Vagina (tissue), 2 donors: Measurements from ENCODE around the gene PDLIM4. TPM values are rescaled to one million over a fixed set of nuclear protein-coding genes. Genes with fewer than 3 reads are reported as not detected.

ENCODE experiments used
- DNase-seq, 2 donors: peaks; one replicate each; pipeline ENCODE4 v3.0.0-alpha.2; 2017; ENCODE audit errors: extremely low spot score in 2 of 2
- H3K27ac ChIP-seq: fragments of 200-600 bp; sonication (generic); one replicate; pipeline ENCODE4 v1.5.1; 2019
- H3K27me3 ChIP-seq: fragments of 200-600 bp; sonication (generic); one replicate; pipeline ENCODE4 v1.5.1; 2019
- H3K36me3 ChIP-seq, 2 donors: fragments of 200-600 bp; sonication (generic); one replicate each; pipeline ENCODE4 v1.5.1; 2017 to 2019
- H3K4me1 ChIP-seq: fragments of 200-600 bp; sonication (generic); one replicate; pipeline ENCODE4 v1.5.1; 2019
- H3K4me3 ChIP-seq, 2 donors: fragments of 200-600 bp; sonication (generic); 1 replicate in 1 of 2; 2 replicates in 1 of 2; pipeline ENCODE4 v1.5.1; 2016 to 2019
- H3K9me3 ChIP-seq: fragments of 200-600 bp; sonication (generic); one replicate; pipeline ENCODE4 v1.5.1; 2019
- CTCF ChIP-seq, 3 experiments: fragments of 450-650 bp in 2 of 3; fragments of 200-600 bp in 1 of 3; sonication (generic) in 1 of 3; IDR thresholded peaks; one replicate each; pipeline ENCODE4 v1.5.1; 2017 to 2019; ENCODE audit warnings: antibody characterized with exemption in 3 of 3, mild to moderate bottlenecking in 2 of 3, moderate library complexity in 2 of 3
- POLR2A ChIP-seq, 2 donors: fragments of 450-650 bp; IDR thresholded peaks; one replicate each; pipeline ENCODE4 v1.6.1; 2017; ENCODE audit warnings: antibody characterized with exemption in 2 of 2, mild to moderate bottlenecking in 2 of 2, moderate library complexity in 2 of 2
- POLR2AphosphoS5 ChIP-seq, 2 donors: sonication (generic); formaldehyde crosslinking; IDR thresholded peaks; one replicate each; pipeline ENCODE4 v1.9.0; 2017; ENCODE audit warnings: antibody characterized with exemption in 2 of 2, mild to moderate bottlenecking in 2 of 2, low read depth in 1 of 2; ENCODE audit not compliant: insufficient read depth in 1 of 2
- intact Hi-C: fragments of 100-400 bp; cut with DNase I; formaldehyde crosslinking; loops from one replicate; pipeline ENCODE4 v1.15.1; 2023
- total RNA-seq: library from RNA; depleted of rRNA; stranded (reverse); fragments of >200 nt; gene quantifications from one replicate; pipeline ENCODE4 v1.2.3, GENCODE V29; 2016

The PDLIM4 gene
- total RNA-seq, 1 donor from 2014 or later, result 76.4 TPM

DNA sequence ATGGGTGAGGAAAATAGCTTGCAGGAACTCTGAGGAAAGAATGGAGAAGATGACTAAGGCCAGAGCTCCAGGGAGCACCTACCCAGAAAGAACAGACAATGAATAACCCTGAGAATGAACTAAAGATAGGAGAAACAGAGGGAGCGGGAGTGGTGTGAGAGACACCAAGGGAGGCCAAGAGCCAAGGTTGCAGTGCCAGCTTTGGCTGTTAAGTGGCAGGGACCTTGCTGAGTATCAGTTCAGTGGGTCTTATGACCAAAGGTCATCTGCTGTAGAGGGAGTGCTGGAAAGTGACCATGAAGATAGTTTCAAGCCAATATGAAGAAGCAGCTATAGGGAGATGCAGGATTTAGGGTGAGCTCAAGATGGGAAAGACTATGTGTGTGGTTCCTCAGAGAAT, 46.6 kb upstream of the PDLIM4 start:
- H3K36me3 ChIP-seq, result peaks cover 0 to 46% of the 10 kb centered on the region in 2 donors
- no peaks in the 10 kb centered on the region for H3K9me3 ChIP-seq
- H3K4me1 ChIP-seq, result peaks cover 21% of the 10 kb centered on the region
- no peak overlapping the region for H3K27ac ChIP-seq
- TF ChIP-seq POLR2AphosphoS5 (IDR thresholded peaks at IDR 0.05; ENCODE audit: insufficient read depth in 1 of 2, low read depth in 1 of 2) (no peak), POLR2A (IDR thresholded peaks at IDR 0.05) (no peak), CTCF (IDR thresholded peaks at IDR 0.05) (no peak)
- DNase-seq, result no peak
- intact Hi-C loops, result no loop called here
- no peak overlapping the region for H3K4me3 ChIP-seq
- H3K27me3 ChIP-seq, result no peaks in the 10 kb centered on the region

- Histone ChIP-seq H3K27me3 (no peaks in the 10 kb centered on the region), H3K27ac (no peak overlapping the region), H3K4me1 (peaks cover 22% of the 10 kb centered on the region), H3K36me3 (peaks cover 0 to 46% of the 10 kb centered on the region in 2 donors), H3K9me3 (no peaks in the 10 kb centered on the region), H3K4me3 (no peak overlapping the region)
- no peak for TF ChIP-seq POLR2A (IDR thresholded peaks at IDR 0.05)
- TF ChIP-seq POLR2AphosphoS5 (IDR thresholded peaks at IDR 0.05; ENCODE audit: insufficient read depth in 1 of 2, low read depth in 1 of 2), result no peak
- TF ChIP-seq CTCF (IDR thresholded peaks at IDR 0.05), result no peak
- DNase-seq, result no peak
- intact Hi-C loops, result no loop called here
Measured at GRCh38 chr5:132211787-132212186, 45.7 kb upstream of the PDLIM4 start.

GRCh38 chr5:132213666-132214065, 43.8 kb upstream of the PDLIM4 start:
- no peak for DNase-seq
- Histone ChIP-seq H3K27ac (peak overlapping the region; percentile 93), H3K4me1 (peaks cover 22% of the 10 kb centered on the region), H3K27me3 (no peaks in the 10 kb centered on the region), H3K9me3 (no peaks in the 10 kb centered on the region), H3K36me3 (peaks cover 0 to 39% of the 10 kb centered on the region in 2 donors), H3K4me3 (no peak overlapping the region)
- intact Hi-C loops, result no loop called here
- no peak for TF ChIP-seq POLR2A (IDR thresholded peaks at IDR 0.05)
- TF ChIP-seq CTCF (IDR thresholded peaks at IDR 0.05), result no peak
- no peak for TF ChIP-seq POLR2AphosphoS5 (IDR thresholded peaks at IDR 0.05; ENCODE audit: insufficient read depth in 1 of 2, low read depth in 1 of 2)

DNA sequence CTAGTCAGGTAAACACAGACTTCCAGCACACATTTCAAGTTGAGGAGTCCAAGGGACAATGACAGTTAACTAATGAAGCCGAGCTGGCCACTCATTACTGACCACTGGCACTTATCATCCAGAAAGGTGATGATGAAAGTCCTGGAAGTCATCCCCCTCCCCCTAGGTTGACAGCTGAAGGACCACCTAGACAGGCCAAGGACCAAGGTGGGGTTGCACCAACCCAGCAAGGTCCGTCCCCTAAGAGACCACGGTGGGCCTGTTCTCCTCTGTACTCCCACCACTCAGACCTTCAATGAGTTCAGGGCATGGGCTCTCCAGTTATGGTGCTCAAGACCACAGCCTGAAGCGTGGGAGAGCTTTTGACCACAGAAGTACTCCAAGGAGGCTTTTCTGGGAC, 43.0 kb upstream of the PDLIM4 start:
- intact Hi-C loops, result no loop called here
- no peak for TF ChIP-seq POLR2A (IDR thresholded peaks at IDR 0.05)
- no peak for TF ChIP-seq POLR2AphosphoS5 (IDR thresholded peaks at IDR 0.05; ENCODE audit: insufficient read depth in 1 of 2, low read depth in 1 of 2)
- no peak for TF ChIP-seq CTCF (IDR thresholded peaks at IDR 0.05)
- peaks cover 0 to 30% of the 10 kb centered on the region in 2 donors for H3K36me3 ChIP-seq
- DNase-seq, result no peak
- H3K9me3 ChIP-seq, result no peaks in the 10 kb centered on the region
- peaks cover 22% of the 10 kb centered on the region for H3K4me1 ChIP-seq
- H3K27ac ChIP-seq, result peak overlapping the region; percentile 93
- H3K4me3 ChIP-seq, result no peak overlapping the region
- no peaks in the 10 kb centered on the region for H3K27me3 ChIP-seq

DNA sequence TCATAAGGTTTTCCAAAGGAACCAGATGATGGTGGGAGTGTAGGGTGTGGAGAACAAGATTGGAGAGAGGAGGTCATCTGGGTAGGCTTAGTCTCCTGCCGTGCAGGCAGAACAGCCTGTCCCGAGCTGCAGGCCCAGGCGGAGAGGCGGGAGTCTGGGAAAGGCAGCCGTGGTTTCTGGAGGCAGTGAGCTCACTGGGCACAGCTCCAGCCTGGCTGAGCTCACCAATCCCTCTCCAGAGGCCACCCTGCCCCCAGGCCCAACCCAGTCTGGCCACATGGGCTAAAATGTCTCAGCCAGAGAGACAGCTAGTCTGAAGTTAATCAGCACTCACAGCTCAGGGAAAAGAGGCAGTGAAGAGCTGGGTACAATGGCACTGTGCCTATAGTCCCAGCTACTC, 42.2 kb upstream of the PDLIM4 start:
- Histone ChIP-seq H3K27ac (peak overlapping the region; percentile 93), H3K36me3 (peaks cover 0 to 24% of the 10 kb centered on the region in 2 donors), H3K27me3 (no peaks in the 10 kb centered on the region), H3K4me1 (peaks cover 30% of the 10 kb centered on the region), H3K9me3 (no peaks in the 10 kb centered on the region), H3K4me3 (no peak overlapping the region)
- TF ChIP-seq POLR2A (IDR thresholded peaks at IDR 0.05) (no peak), CTCF (IDR thresholded peaks at IDR 0.05) (no peak), POLR2AphosphoS5 (IDR thresholded peaks at IDR 0.05; ENCODE audit: insufficient read depth in 1 of 2, low read depth in 1 of 2) (peak; percentile 88 to 90)
- intact Hi-C loops, result no loop called here
- peak in 1 of 2 donors; percentile 98 for DNase-seq
